Ishikawa (cell line): ENCODE data around the gene DENND4A.

Source experiments
- CEBPB ChIP-seq: IDR thresholded peaks from 2 replicates; pipeline ENCODE4 v1.6.1; 2012
- CREB1 ChIP-seq: IDR thresholded peaks from 2 replicates; pipeline ENCODE4 v1.6.1; 2012; ENCODE audit warnings: low read depth
- EGR1 ChIP-seq: IDR thresholded peaks from 2 replicates; pipeline ENCODE4 v1.6.1; 2012
- EP300 ChIP-seq: IDR thresholded peaks from 2 replicates; pipeline ENCODE4 v1.6.1; 2012; ENCODE audit warnings: borderline replicate concordance
- FOXM1 ChIP-seq: IDR thresholded peaks from 2 replicates; pipeline ENCODE4 v1.6.1; 2012; ENCODE audit warnings: low read depth, borderline replicate concordance
- NFIC ChIP-seq: IDR thresholded peaks from 2 replicates; pipeline ENCODE4 v1.6.1; 2012
- RAD21 ChIP-seq: IDR thresholded peaks from 2 replicates; pipeline ENCODE4 v1.6.1; 2012; ENCODE audit warnings: low read depth
- TAF1 ChIP-seq: IDR thresholded peaks from 2 replicates; pipeline ENCODE4 v1.6.1; 2012; ENCODE audit warnings: low read depth, mild to moderate bottlenecking
- TCF12 ChIP-seq: IDR thresholded peaks from 2 replicates; pipeline ENCODE4 v1.6.1; 2012; ENCODE audit warnings: low read depth
- TEAD4 ChIP-seq: IDR thresholded peaks from 2 replicates; pipeline ENCODE4 v1.6.1; 2012
- USF1 ChIP-seq: IDR thresholded peaks from 2 replicates; pipeline ENCODE4 v1.6.1; 2012
- YY1 ChIP-seq: IDR thresholded peaks from 2 replicates; pipeline ENCODE4 v1.6.1; 2012; ENCODE audit warnings: low read depth
- ZBTB7A ChIP-seq: IDR thresholded peaks from 2 replicates; pipeline ENCODE4 v1.6.1; 2012; ENCODE audit warnings: low read depth
- TF ChIP-seq, protein P1 (sequence below): IDR thresholded peaks from 2 replicates; pipeline ENCODE4 v1.6.1; 2012; ENCODE audit warnings: low read depth, mild to moderate bottlenecking
- TF ChIP-seq, protein P2 (sequence below): IDR thresholded peaks from 2 replicates; pipeline ENCODE4 v1.6.1; 2012

Gene DENND4A

GRCh38 chr15:65638681-65639089, 153.4 kb downstream of the DENND4A start:
- peak; percentile 89 for TF ChIP-seq RAD21
- TF ChIP-seq, protein P1, sequence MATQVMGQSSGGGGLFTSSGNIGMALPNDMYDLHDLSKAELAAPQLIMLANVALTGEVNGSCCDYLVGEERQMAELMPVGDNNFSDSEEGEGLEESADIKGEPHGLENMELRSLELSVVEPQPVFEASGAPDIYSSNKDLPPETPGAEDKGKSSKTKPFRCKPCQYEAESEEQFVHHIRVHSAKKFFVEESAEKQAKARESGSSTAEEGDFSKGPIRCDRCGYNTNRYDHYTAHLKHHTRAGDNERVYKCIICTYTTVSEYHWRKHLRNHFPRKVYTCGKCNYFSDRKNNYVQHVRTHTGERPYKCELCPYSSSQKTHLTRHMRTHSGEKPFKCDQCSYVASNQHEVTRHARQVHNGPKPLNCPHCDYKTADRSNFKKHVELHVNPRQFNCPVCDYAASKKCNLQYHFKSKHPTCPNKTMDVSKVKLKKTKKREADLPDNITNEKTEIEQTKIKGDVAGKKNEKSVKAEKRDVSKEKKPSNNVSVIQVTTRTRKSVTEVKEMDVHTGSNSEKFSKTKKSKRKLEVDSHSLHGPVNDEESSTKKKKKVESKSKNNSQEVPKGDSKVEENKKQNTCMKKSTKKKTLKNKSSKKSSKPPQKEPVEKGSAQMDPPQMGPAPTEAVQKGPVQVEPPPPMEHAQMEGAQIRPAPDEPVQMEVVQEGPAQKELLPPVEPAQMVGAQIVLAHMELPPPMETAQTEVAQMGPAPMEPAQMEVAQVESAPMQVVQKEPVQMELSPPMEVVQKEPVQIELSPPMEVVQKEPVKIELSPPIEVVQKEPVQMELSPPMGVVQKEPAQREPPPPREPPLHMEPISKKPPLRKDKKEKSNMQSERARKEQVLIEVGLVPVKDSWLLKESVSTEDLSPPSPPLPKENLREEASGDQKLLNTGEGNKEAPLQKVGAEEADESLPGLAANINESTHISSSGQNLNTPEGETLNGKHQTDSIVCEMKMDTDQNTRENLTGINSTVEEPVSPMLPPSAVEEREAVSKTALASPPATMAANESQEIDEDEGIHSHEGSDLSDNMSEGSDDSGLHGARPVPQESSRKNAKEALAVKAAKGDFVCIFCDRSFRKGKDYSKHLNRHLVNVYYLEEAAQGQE: no peak

DNA sequence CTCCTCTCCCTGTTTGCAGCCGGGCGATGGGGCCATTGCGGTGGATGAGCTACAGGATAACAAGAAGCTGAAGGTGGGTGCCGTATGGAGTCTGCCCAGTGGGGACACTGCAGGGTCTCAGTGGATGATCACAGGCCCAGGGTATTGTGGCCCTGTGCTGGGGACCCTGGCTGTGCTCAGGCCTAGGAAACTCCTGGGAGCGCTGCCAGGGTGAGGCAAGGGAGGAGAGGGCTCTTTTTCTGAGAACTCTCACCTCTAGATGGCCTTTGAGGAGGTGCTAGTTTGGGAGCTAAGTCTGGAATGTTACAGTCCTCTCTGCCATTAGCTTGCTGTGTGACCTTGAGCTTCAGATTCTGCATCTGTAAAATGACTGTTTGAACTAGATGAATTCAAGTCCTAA, 154.0 kb downstream of the DENND4A start:
- no peak for TF ChIP-seq TEAD4
- no peak for TF ChIP-seq TCF12
- TF ChIP-seq, protein P1: no peak
- TF ChIP-seq FOXM1: no peak
- no peak for TF ChIP-seq CREB1
- no peak for TF ChIP-seq NFIC
- TF ChIP-seq EGR1: no peak
- TF ChIP-seq USF1: no peak
- TF ChIP-seq ZBTB7A: no peak
- TF ChIP-seq, protein P2, sequence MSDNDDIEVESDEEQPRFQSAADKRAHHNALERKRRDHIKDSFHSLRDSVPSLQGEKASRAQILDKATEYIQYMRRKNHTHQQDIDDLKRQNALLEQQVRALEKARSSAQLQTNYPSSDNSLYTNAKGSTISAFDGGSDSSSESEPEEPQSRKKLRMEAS: no peak
- no peak for TF ChIP-seq YY1
- no peak for TF ChIP-seq TAF1
- no peak for TF ChIP-seq EP300
- no peak for TF ChIP-seq RAD21
- no peak for TF ChIP-seq CEBPB

- TF ChIP-seq EGR1 (no peak), CREB1 (no peak), YY1 (no peak), TEAD4 (no peak), TCF12 (no peak), CEBPB (no peak), TAF1 (no peak), ZBTB7A (no peak), EP300 (no peak), USF1 (no peak), FOXM1 (no peak), RAD21 (no peak), NFIC (no peak)
- TF ChIP-seq, protein P2: no peak
- TF ChIP-seq, protein P1: no peak
Measured at GRCh38 chr15:65634356-65634755, 157.7 kb downstream of the DENND4A start.

DNA sequence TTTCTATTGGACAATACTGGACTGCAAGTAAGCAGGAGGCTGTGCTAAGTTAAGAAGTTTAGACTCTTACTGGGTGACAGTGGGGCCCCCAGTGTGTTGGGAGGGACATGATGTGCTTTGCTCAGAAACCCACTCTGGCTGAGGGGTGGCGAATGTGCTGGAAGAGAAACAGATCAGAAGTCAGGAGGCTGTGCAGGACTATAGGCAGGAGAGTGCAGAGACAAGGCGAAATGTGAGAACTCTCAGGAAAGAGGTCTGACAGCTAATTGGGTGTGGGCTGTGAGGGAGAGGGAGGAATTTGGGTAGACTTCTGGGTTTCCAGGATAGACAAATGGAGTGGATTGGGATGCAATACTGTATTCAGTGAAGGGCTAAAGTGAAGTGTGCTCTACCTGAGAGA, 158.3 kb downstream of the DENND4A start:
- TF ChIP-seq, protein P2: no peak
- TF ChIP-seq USF1: no peak
- TF ChIP-seq FOXM1: no peak
- TF ChIP-seq YY1: no peak
- no peak for TF ChIP-seq TEAD4
- no peak for TF ChIP-seq ZBTB7A
- no peak for TF ChIP-seq NFIC
- TF ChIP-seq TAF1: no peak
- no peak for TF ChIP-seq CREB1
- no peak for TF ChIP-seq EGR1
- TF ChIP-seq, protein P1: no peak
- no peak for TF ChIP-seq RAD21
- TF ChIP-seq CEBPB: no peak
- no peak for TF ChIP-seq EP300
- no peak for TF ChIP-seq TCF12
